Cardiac muscle cell (in vitro differentiated cells and primary cell): Measurements from ENCODE around the gene ZNF430. TPM values are rescaled to one million over a fixed set of nuclear protein-coding genes. Genes with fewer than 3 reads are reported as not detected.

Source experiments
- DNase-seq, 2 donors: peaks; one replicate each; pipeline versions ENCODE4 v3.0.0 to v3.0.0-alpha.2; 2010 to 2017; ENCODE audit warnings: low read depth in 1 of 2, low spot score in 1 of 2
- H3K27ac ChIP-seq: fragments of 200-600 bp; sonication (generic); 2 replicates; pipeline ENCODE4 v1.5.1; 2016
- H3K27me3 ChIP-seq: fragments of 200-600 bp; sonication (generic); 2 replicates; pipeline ENCODE4 v1.6.0; 2016; ENCODE audit warnings: control low read depth
- H3K36me3 ChIP-seq: fragments of 200-600 bp; sonication (generic); 2 replicates; pipeline ENCODE4 v1.5.1; 2016; ENCODE audit warnings: control low read depth
- H3K4me1 ChIP-seq: fragments of 200-600 bp; sonication (generic); 2 replicates; pipeline ENCODE4 v1.8.1; 2017; ENCODE audit warnings: low read depth, mild to moderate bottlenecking, mixed run types
- H3K4me3 ChIP-seq: fragments of 200-600 bp; sonication (generic); 2 replicates; pipeline ENCODE4 v1.5.1; 2016; ENCODE audit warnings: mild to moderate bottlenecking
- H3K9me3 ChIP-seq: fragments of 200-600 bp; sonication (generic); 2 replicates; pipeline ENCODE4 v1.5.1; 2017; ENCODE audit warnings: low read depth, mild to moderate bottlenecking, control low read depth
- polyA plus RNA-seq: library from polyadenylated mRNA; unstranded; fragments of >200 nt; fragmentation: Nextera tagmentation; extraction: Ambion mirVana; gene quantifications from 2 replicates; pipeline ENCODE4 v1.2.1, GENCODE V29; 2016
- total RNA-seq: library from RNA; depleted of rRNA; stranded (reverse); fragments of >200 nt; gene quantifications from 2 replicates; pipeline ENCODE4 v1.2.3, GENCODE V29; 2016
- TF ChIP-seq, protein P1 (sequence below): IDR thresholded peaks from 2 replicates; pipeline ENCODE4 v1.5.1; 2012; ENCODE audit warnings: low read depth, mild to moderate bottlenecking, low read length

Gene ZNF430
- total and polyA plus RNA-seq, 2 experiments from 2014 or later: 6.3 to 12.0 TPM

- Histone ChIP-seq H3K27me3 (no peaks in the 10 kb centered on the region), H3K4me3 (no peak overlapping the region), H3K9me3 (no peaks in the 10 kb centered on the region), H3K27ac (no peak overlapping the region), H3K4me1 (peaks cover 3% of the 10 kb centered on the region), H3K36me3 (no peaks in the 10 kb centered on the region)
- TF ChIP-seq, protein P1, sequence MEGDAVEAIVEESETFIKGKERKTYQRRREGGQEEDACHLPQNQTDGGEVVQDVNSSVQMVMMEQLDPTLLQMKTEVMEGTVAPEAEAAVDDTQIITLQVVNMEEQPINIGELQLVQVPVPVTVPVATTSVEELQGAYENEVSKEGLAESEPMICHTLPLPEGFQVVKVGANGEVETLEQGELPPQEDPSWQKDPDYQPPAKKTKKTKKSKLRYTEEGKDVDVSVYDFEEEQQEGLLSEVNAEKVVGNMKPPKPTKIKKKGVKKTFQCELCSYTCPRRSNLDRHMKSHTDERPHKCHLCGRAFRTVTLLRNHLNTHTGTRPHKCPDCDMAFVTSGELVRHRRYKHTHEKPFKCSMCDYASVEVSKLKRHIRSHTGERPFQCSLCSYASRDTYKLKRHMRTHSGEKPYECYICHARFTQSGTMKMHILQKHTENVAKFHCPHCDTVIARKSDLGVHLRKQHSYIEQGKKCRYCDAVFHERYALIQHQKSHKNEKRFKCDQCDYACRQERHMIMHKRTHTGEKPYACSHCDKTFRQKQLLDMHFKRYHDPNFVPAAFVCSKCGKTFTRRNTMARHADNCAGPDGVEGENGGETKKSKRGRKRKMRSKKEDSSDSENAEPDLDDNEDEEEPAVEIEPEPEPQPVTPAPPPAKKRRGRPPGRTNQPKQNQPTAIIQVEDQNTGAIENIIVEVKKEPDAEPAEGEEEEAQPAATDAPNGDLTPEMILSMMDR: no peak
- no peak for DNase-seq
These were observed 77.8 kb downstream of the ZNF430 start for GRCh38 chr19:21098291-21098690.

GRCh38 chr19:21101521-21102242 lies 81.2 kb downstream of the ZNF430 start:
- peak overlapping the region; percentile 79 for H3K27ac ChIP-seq
- H3K27me3 ChIP-seq: no peaks in the 10 kb centered on the region
- no peak overlapping the region for H3K4me3 ChIP-seq
- peaks cover 3% of the 10 kb centered on the region for H3K4me1 ChIP-seq
- H3K9me3 ChIP-seq: no peaks in the 10 kb centered on the region
- no peaks in the 10 kb centered on the region for H3K36me3 ChIP-seq
- TF ChIP-seq, protein P1: no peak
- peak; percentile 28 to 29 for DNase-seq

- no peak overlapping the region for H3K4me3 ChIP-seq
- TF ChIP-seq, protein P1: no peak
- no peak overlapping the region for H3K27ac ChIP-seq
- no peaks in the 10 kb centered on the region for H3K4me1 ChIP-seq
- DNase-seq: peak in 1 of 2 donors; percentile 17
- no peaks in the 10 kb centered on the region for H3K9me3 ChIP-seq
- no peaks in the 10 kb centered on the region for H3K27me3 ChIP-seq
- no peaks in the 10 kb centered on the region for H3K36me3 ChIP-seq
These were observed 88.7 kb downstream of the ZNF430 start for GRCh38 chr19:21109116-21109515.

Other genes starting within 250 kb of the ZNF430 start
- gene ZNF66, start 244.4 kb upstream of the ZNF430 start, total RNA-seq: 5.0 and 5.5 TPM in 2 replicates
- 2.2 and 5.7 TPM in 2 replicates for gene ZNF66, start 244.4 kb upstream of the ZNF430 start, polyA plus RNA-seq
- gene ZNF85, start 97.4 kb upstream of the ZNF430 start, total RNA-seq: 6.5 and 11.7 TPM in 2 replicates
- 9.4 and 10.8 TPM in 2 replicates for gene ZNF85, start 97.4 kb upstream of the ZNF430 start, polyA plus RNA-seq
- 8.7 and 17.3 TPM in 2 replicates for gene ZNF714, start 61.5 kb downstream of the ZNF430 start, total RNA-seq
- 12.5 and 15.9 TPM in 2 replicates for gene ZNF714, start 61.5 kb downstream of the ZNF430 start, polyA plus RNA-seq
- 15.3 and 26.7 TPM in 2 replicates for gene ZNF431, start 121.4 kb downstream of the ZNF430 start, total RNA-seq
- gene ZNF431, start 121.4 kb downstream of the ZNF430 start, polyA plus RNA-seq: 15.2 and 16.1 TPM in 2 replicates